HG02571 (cell line): ENCODE data around the gene SCNN1B.
"Not testable (repeated sequence)": the region's sequence is repeated elsewhere in the genome, so short reads cannot be mapped to it uniquely, and the experiment has no call there.

Experiments
- ATAC-seq: cut with Tn5 transposase; IDR thresholded peaks from one replicate; pipeline ENCODE4 v1.9.1; 2021; ENCODE audit warnings: mild to moderate bottlenecking, moderate library complexity; ENCODE audit not compliant: unreplicated experiment

SCNN1B gene

GRCh38 chr16:23377071-23377931 lies 75.2 kb downstream of the SCNN1B start:
- ATAC-seq, result no peak

GRCh38 chr16:23378256-23378655 lies 76.2 kb downstream of the SCNN1B start:
- no peak for ATAC-seq

GRCh38 chr16:23378921-23379320 lies 76.8 kb downstream of the SCNN1B start:
- ATAC-seq, result no peak

GRCh38 chr16:23379707-23380106 lies 77.6 kb downstream of the SCNN1B start:
- ATAC-seq, result no peak

GRCh38 chr16:23380501-23380951 lies 78.4 kb downstream of the SCNN1B start:
- ATAC-seq, result no peak

GRCh38 chr16:23381702-23382101 lies 79.6 kb downstream of the SCNN1B start:
- ATAC-seq, result not testable (repeated sequence)

GRCh38 chr16:23382279-23382678 lies 80.2 kb downstream of the SCNN1B start:
- ATAC-seq, result no peak

GRCh38 chr16:23383881-23384280 lies 81.8 kb downstream of the SCNN1B start:
- no peak for ATAC-seq

GRCh38 chr16:23384878-23385277 lies 82.8 kb downstream of the SCNN1B start:
- ATAC-seq, result no peak

GRCh38 chr16:23385441-23385840 lies 83.3 kb downstream of the SCNN1B start:
- ATAC-seq, result no peak

- no peak for ATAC-seq
Measured at GRCh38 chr16:23387666-23388065, 85.6 kb downstream of the SCNN1B start.

- ATAC-seq, result no peak
Measured at GRCh38 chr16:23388786-23389185, 86.7 kb downstream of the SCNN1B start.

GRCh38 chr16:23389201-23389600 lies 87.1 kb downstream of the SCNN1B start:
- ATAC-seq, result no peak

GRCh38 chr16:23389936-23390335 lies 87.8 kb downstream of the SCNN1B start:
- not testable (repeated sequence) for ATAC-seq

- no peak for ATAC-seq
Measured at GRCh38 chr16:23391381-23392222, 89.5 kb downstream of the SCNN1B start.

GRCh38 chr16:23392223-23392600 lies 90.1 kb downstream of the SCNN1B start:
- no peak for ATAC-seq

- no peak for ATAC-seq
Measured at GRCh38 chr16:23394141-23394831, 92.2 kb downstream of the SCNN1B start.

- ATAC-seq, result no peak
Measured at GRCh38 chr16:23395732-23396131, 93.6 kb downstream of the SCNN1B start.

GRCh38 chr16:23397464-23397863 lies 95.4 kb downstream of the SCNN1B start:
- no peak for ATAC-seq

- ATAC-seq, result no peak
Measured at GRCh38 chr16:23398987-23399805, 97.1 kb downstream of the SCNN1B start.
